HepG2 (cell line): ENCODE data around the gene GCDH. TPM values are rescaled to one million over a fixed set of nuclear protein-coding genes. Genes with fewer than 3 reads are reported as not detected.

ENCODE experiments used
- ATAC-seq: fragments of 200-7000 bp; cut with Tn5 transposase; 3 replicates; pipeline ENCODE4 v1.9.1; 2020; ENCODE audit warnings: mild to moderate bottlenecking, moderate library complexity
- BruUV-seq: library from RNA; stranded (reverse); fragments of 400-500 nt; replicated peaks from 2 replicates; lab custom pipeline; 2021; lab: Mats Ljungman, UMichigan
- CTCF ChIA-PET: fragments of 300-600 bp; formaldehyde crosslinking; extraction: SDS; loops from one replicate; lab custom pipeline; 2021; ENCODE audit warnings: low total read pairs, inconsistent platforms, low intra/inter-chr PET ratio; lab: Yijun Ruan, JAX
- POLR2A ChIA-PET: fragments of 350-600 bp; sonication (Branson Sonifier 250); formaldehyde crosslinking; loops from one replicate; lab custom pipeline; 2020; ENCODE audit warnings: antibody characterized with exemption, inconsistent platforms; lab: Yijun Ruan, JAX
- DNase-seq: peaks from one replicate; pipeline ENCODE4 v3.0.0-alpha.2; 2015; ENCODE audit warnings: low spot score
- FAIRE-seq: peaks from 3 replicates; lab custom pipeline; 2011; peaks lifted over from hg19 to GRCh38; lab: Jason Lieb, UNC
- H2AFZ ChIP-seq: one replicate; pipeline ENCODE4 v1.6.1; 2011; ENCODE audit warnings: low read length, inconsistent platforms
- H3K27ac ChIP-seq: fragments of 300-600 bp; 3 replicates; pipeline ENCODE4 v1.8.0; 2011; ENCODE audit warnings: mixed run types, mild to moderate bottlenecking, mixed read lengths, low read length, inconsistent platforms; ENCODE audit not compliant: insufficient read depth; ENCODE audit errors: extremely low read length
- H3K27me3 ChIP-seq, 2 experiments: fragments of 200-600 bp in 1 of 2; 2 replicates in 1 of 2; 3 replicates in 1 of 2; pipeline versions ENCODE4 v1.6.0 to v1.8.0; 2011; ENCODE audit warnings: low read length in 2 of 2, mild to moderate bottlenecking in 2 of 2, moderate library complexity in 2 of 2, inconsistent platforms in 1 of 2; ENCODE audit not compliant: insufficient read depth in 2 of 2, control insufficient read depth in 1 of 2
- H3K36me3 ChIP-seq, 2 experiments: fragments of 200-600 bp in 1 of 2; replicated peaks in 1 of 2; 2 replicates in 1 of 2; 3 replicates in 1 of 2; pipeline versions ENCODE4 v1.5.1 to v1.8.0; 2011; ENCODE audit warnings: low read length in 2 of 2, inconsistent platforms in 1 of 2; ENCODE audit not compliant: insufficient read depth in 2 of 2, control insufficient read depth in 1 of 2
- H3K4me1 ChIP-seq: 2 replicates; pipeline ENCODE4 v1.5.1; 2012; ENCODE audit warnings: low read length, inconsistent platforms; ENCODE audit not compliant: insufficient read depth
- H3K4me2 ChIP-seq: 2 replicates; pipeline ENCODE4 v1.6.0; 2011; ENCODE audit warnings: low read depth, low read length, inconsistent platforms
- H3K4me3 ChIP-seq, 3 experiments: fragments of 200-600 bp in 1 of 3; sonication (generic), shearing (Covaris generic) in 1 of 3; replicated peaks in 1 of 3; 2 replicates each; pipeline ENCODE4 v1.5.1; 2011 to 2016; ENCODE audit warnings: low read length in 3 of 3, inconsistent platforms in 2 of 3, low read depth in 2 of 3, mild to moderate bottlenecking in 2 of 3, control low read depth in 1 of 3, mixed read lengths in 1 of 3; ENCODE audit not compliant: insufficient read depth in 1 of 3
- H3K79me2 ChIP-seq: one replicate; pipeline ENCODE4 v1.6.1; 2011; ENCODE audit warnings: low read length, inconsistent platforms; ENCODE audit not compliant: insufficient read depth
- H3K9ac ChIP-seq: 2 replicates; pipeline ENCODE4 v1.6.0; 2011; ENCODE audit warnings: mild to moderate bottlenecking, low read depth, low read length, inconsistent platforms; ENCODE audit not compliant: insufficient read depth
- H3K9me3 ChIP-seq: 2 replicates; pipeline ENCODE4 v1.5.1; 2012; ENCODE audit warnings: mild to moderate bottlenecking, low read length
- H4K20me1 ChIP-seq: 2 replicates; pipeline ENCODE4 v1.6.0; 2011; ENCODE audit warnings: inconsistent platforms, mild to moderate bottlenecking, low read length, moderate library complexity; ENCODE audit not compliant: insufficient read depth
- FOXP1 ChIP-seq, 2 experiments: fragments of 450-650 bp in 1 of 2; IDR thresholded peaks; 2 replicates each; pipeline ENCODE4 v1.6.1; 2017 to 2018; ENCODE audit warnings: antibody characterized with exemption in 1 of 2
- HOXA5 ChIP-seq: sonication (generic); formaldehyde crosslinking; IDR thresholded peaks from 2 replicates; pipeline ENCODE4 v1.4.0; 2020; ENCODE audit warnings: missing genetic modification reagents
- MED1 ChIP-seq: sonication (generic); formaldehyde crosslinking; IDR thresholded peaks from 2 replicates; pipeline ENCODE4 v1.4.0; 2020; ENCODE audit warnings: missing genetic modification reagents
- MTA1 ChIP-seq: sonication (generic); formaldehyde crosslinking; IDR thresholded peaks from 2 replicates; pipeline ENCODE4 v1.4.0; 2020; ENCODE audit warnings: missing genetic modification reagents, mild to moderate bottlenecking, borderline replicate concordance
- NFIC ChIP-seq: IDR thresholded peaks from 2 replicates; pipeline ENCODE4 v1.6.1; 2012; ENCODE audit warnings: mild to moderate bottlenecking, low read length, inconsistent platforms
- NFRKB ChIP-seq: fragments of 450-650 bp; IDR thresholded peaks from 2 replicates; pipeline ENCODE4 v1.6.1; 2017
- PHF21A ChIP-seq: sonication (generic); formaldehyde crosslinking; IDR thresholded peaks from 2 replicates; pipeline ENCODE4 v1.5.0; 2020; ENCODE audit warnings: mild to moderate bottlenecking, missing genetic modification reagents
- POLR2AphosphoS5 ChIP-seq: IDR thresholded peaks from 2 replicates; pipeline ENCODE4 v1.6.1; 2012; ENCODE audit warnings: low read depth, low read length
- PPARG ChIP-seq: conservative IDR thresholded peaks from 2 replicates; pipeline ENCODE4 v1.6.1; 2016; ENCODE audit warnings: missing biosample characterization, missing genetic modification reagents
- SOX6 ChIP-seq, 2 experiments: fragments of 450-650 bp in 1 of 2; sonication (generic) in 1 of 2; formaldehyde crosslinking in 1 of 2; IDR thresholded peaks; 2 replicates each; pipeline versions ENCODE4 v1.4.0 to v1.6.1; 2017 to 2020; ENCODE audit warnings: antibody characterized with exemption in 1 of 2, mild to moderate bottlenecking in 1 of 2, missing genetic modification reagents in 1 of 2
- TCF12 ChIP-seq, 2 experiments: fragments of 450-650 bp in 1 of 2; sonication (generic) in 1 of 2; formaldehyde crosslinking in 1 of 2; IDR thresholded peaks; 2 replicates each; pipeline versions ENCODE4 v1.6.1 to v1.8.0; 2017 to 2022; ENCODE audit warnings: antibody characterized with exemption in 1 of 2, mild to moderate bottlenecking in 1 of 2, missing genetic modification reagents in 1 of 2, moderate library complexity in 1 of 2
- YEATS4 ChIP-seq: sonication (generic); formaldehyde crosslinking; IDR thresholded peaks from 2 replicates; pipeline ENCODE4 v1.4.0; 2020; ENCODE audit warnings: missing genetic modification reagents, borderline replicate concordance
- ZFP36 ChIP-seq: fragments of 150-350 bp; IDR thresholded peaks from 2 replicates; pipeline ENCODE4 v1.6.1; 2018; ENCODE audit warnings: borderline replicate concordance, low read length, low read depth; ENCODE audit not compliant: partially characterized antibody
- ZNF136 ChIP-seq: sonication (generic); formaldehyde crosslinking; IDR thresholded peaks from 2 replicates; pipeline ENCODE4 v1.8.1; 2022; ENCODE audit warnings: low read depth, mild to moderate bottlenecking, moderate library complexity, missing genetic modification reagents
- ZNF138 ChIP-seq: sonication (generic); formaldehyde crosslinking; IDR thresholded peaks from 2 replicates; pipeline ENCODE4 v1.5.0; 2020; ENCODE audit warnings: mild to moderate bottlenecking, low read depth, missing genetic modification reagents
- WGBS: methylation state at CpG from one replicate; pipeline ENCODE4 v1.1.6; 2017; ENCODE audit warnings: low lambda C conversion rate; 5-methylcytosine and 5-hydroxymethylcytosine counted together
- in situ Hi-C: cut with HindIII; loops from 2 replicates; pipeline ENCODE4 v1.10.0; 2017; ENCODE audit warnings: low pct_unique_long_range_greater_than_20kb; ENCODE audit not compliant: extremely low pct_ligation_motif_present
- intact Hi-C: fragments of 100-400 bp; cut with micrococcal nuclease; formaldehyde crosslinking; loops from one replicate; pipeline ENCODE4 v1.10.0; 2022; ENCODE audit not compliant: unreplicated experiment
- polyA plus RNA-seq, 8 experiments: library from polyadenylated mRNA; depleted of rRNA in 3 of 8; stranded (reverse) in 7 of 8; unstranded in 1 of 8; fragments of >200 nt; fragmentation: Illumina TruSeq in 4 of 8; extraction: Trizol in 4 of 8; gene quantifications; 2 replicates each; pipeline versions ENCODE4 v1.2.1 to v1.2.3, GENCODE V29; 2011 to 2016; ENCODE audit warnings: low read depth in 4 of 8, missing spikeins in 1 of 8, mixed read lengths in 1 of 8; ENCODE audit not compliant: insufficient read depth in 1 of 8
- total RNA-seq, 5 experiments: library from RNA; depleted of rRNA; stranded (reverse); fragments of >200 nt; fragmentation: Illumina TruSeq; extraction: Trizol; gene quantifications; 2 replicates each; pipeline ENCODE4 v1.2.3, GENCODE V29; 2016; ENCODE audit warnings: low read depth in 1 of 5
- TF ChIP-seq, protein P1 (sequence below): sonication (generic); formaldehyde crosslinking; IDR thresholded peaks from 2 replicates; pipeline ENCODE4 v1.4.0; 2020; ENCODE audit warnings: missing genetic modification reagents
- TF ChIP-seq, protein P2 (sequence below): sonication (generic); formaldehyde crosslinking; conservative IDR thresholded peaks from 2 replicates; pipeline ENCODE4 v1.4.0; 2020; ENCODE audit warnings: missing genetic modification reagents
- TF ChIP-seq, protein P3 (sequence below): sonication (generic); formaldehyde crosslinking; conservative IDR thresholded peaks from 2 replicates; pipeline ENCODE4 v1.4.0; 2020; ENCODE audit warnings: missing genetic modification reagents

The GCDH gene
- total and polyA plus RNA-seq, 2 of the 13 experiments (the other 11 are each of a cell fraction or from before 2014, with no cell fraction given), result 15.1 to 38.0 TPM

DNA sequence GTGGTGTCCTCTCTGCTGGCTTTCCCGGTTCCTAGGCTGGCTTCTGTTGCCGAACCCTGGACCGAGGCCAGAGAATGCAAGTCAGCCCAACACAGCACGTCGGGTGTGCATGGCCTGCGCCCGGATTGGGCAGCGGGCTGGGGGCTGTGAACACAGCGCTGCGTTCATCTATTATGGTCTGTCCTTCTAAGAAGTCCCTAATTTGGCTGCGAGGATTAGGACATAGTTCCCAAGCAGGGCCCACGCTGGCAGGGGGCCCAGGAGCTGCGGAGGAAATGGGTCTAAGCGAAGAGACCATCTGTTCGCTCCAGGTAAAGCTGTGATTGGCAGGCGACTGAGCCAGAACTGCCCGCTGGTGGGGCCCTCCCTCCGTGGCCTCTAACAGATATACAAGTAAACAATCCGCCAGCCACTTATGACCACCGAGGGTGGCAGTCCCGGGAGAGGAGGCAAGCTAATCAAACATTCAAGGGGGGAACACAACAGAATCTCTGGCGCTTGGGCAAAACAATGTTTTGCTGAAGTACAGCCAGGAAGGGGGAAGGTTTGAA is 22.1 kb downstream of the GCDH start:
- H3K36me3 ChIP-seq, result no peaks in the 10 kb centered on the region
- WGBS, result 0% methylated on average over 12 of the region's 22 CpGs
- peak; percentile 62 for DNase-seq
- POLR2A ChIA-PET, result interaction anchor here (1.0 to 4.2 kb wide), 10 partner anchors 8 to 250 kb away, joined by 3 to 40 read pairs (median 6); partner anchors contain the start of genes FARSA and GCDH
- H3K9ac ChIP-seq, result peak overlapping the region; percentile 61
- peak overlapping the region; percentile 81 for H3K4me2 ChIP-seq
- in situ Hi-C loops, result no loop called here
- ATAC-seq, result peak; percentile 86
- FAIRE-seq, result no peak
- peaks cover 30% of the 10 kb centered on the region for H3K4me1 ChIP-seq
- H4K20me1 ChIP-seq, result no peaks in the 10 kb centered on the region
- H3K27me3 ChIP-seq, result no peaks in the 10 kb centered on the region
- H3K4me3 ChIP-seq, result peak overlapping the region; percentile 48 to 63 (median 55)
- BruUV-seq, result no TSS peak
- no peaks in the 10 kb centered on the region for H3K9me3 ChIP-seq
- H2AFZ ChIP-seq, result peak overlapping the region; percentile 57
- peak overlapping the region; percentile 65 for H3K27ac ChIP-seq
- CTCF ChIA-PET, result no interaction called here
- intact Hi-C loops, result no loop called here
- no peaks in the 10 kb centered on the region for H3K79me2 ChIP-seq
- TF ChIP-seq SOX6 (IDR thresholded peaks at IDR 0.05) (no peak), SOX6 (CRISPR knock-in tag; IDR thresholded peaks at IDR 0.05) (0 out of 2 replicates have a peak, but pooled peaks have one; percentile 44), NFIC (0 out of 2 replicates have a peak, but pooled peaks have one; percentile 27), PPARG (0 out of 2 replicates have a peak, but pooled peaks have one; percentile 17), TCF12 (IDR thresholded peaks at IDR 0.05) (no peak), TCF12 (CRISPR knock-in tag; IDR thresholded peaks at IDR 0.05) (no peak), ZNF138 (no peak), ZFP36 (no peak), YEATS4 (0 out of 2 replicates have a peak, but pooled peaks have one; percentile 36), ZNF136 (CRISPR knock-in tag) (0 out of 2 replicates have a peak, but pooled peaks have one; percentile 69), MTA1 (0 out of 2 replicates have a peak, but pooled peaks have one; percentile 29), MED1 (CRISPR knock-in tag) (peak; percentile 22; the same call in 1 of the 2 replicates), PHF21A (CRISPR knock-in tag) (peak; percentile 48; the same call in 1 of the 2 replicates), FOXP1 (IDR thresholded peaks at IDR 0.05) (no peak), FOXP1 (CRISPR knock-in tag; IDR thresholded peaks at IDR 0.05) (peak; percentile 78), NFRKB (no peak), HOXA5 (CRISPR knock-in tag) (0 out of 2 replicates have a peak, but pooled peaks have one; percentile 39), POLR2AphosphoS5 (0 out of 2 replicates have a peak, but pooled peaks have one; percentile 35)
- TF ChIP-seq, protein P1, sequence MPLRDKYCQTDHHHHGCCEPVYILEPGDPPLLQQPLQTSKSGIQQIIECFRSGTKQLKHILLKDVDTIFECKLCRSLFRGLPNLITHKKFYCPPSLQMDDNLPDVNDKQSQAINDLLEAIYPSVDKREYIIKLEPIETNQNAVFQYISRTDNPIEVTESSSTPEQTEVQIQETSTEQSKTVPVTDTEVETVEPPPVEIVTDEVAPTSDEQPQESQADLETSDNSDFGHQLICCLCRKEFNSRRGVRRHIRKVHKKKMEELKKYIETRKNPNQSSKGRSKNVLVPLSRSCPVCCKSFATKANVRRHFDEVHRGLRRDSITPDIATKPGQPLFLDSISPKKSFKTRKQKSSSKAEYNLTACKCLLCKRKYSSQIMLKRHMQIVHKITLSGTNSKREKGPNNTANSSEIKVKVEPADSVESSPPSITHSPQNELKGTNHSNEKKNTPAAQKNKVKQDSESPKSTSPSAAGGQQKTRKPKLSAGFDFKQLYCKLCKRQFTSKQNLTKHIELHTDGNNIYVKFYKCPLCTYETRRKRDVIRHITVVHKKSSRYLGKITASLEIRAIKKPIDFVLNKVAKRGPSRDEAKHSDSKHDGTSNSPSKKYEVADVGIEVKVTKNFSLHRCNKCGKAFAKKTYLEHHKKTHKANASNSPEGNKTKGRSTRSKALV (CRISPR knock-in tag), result peak; percentile 69; the same call in 1 of the 2 replicates
- TF ChIP-seq, protein P2, sequence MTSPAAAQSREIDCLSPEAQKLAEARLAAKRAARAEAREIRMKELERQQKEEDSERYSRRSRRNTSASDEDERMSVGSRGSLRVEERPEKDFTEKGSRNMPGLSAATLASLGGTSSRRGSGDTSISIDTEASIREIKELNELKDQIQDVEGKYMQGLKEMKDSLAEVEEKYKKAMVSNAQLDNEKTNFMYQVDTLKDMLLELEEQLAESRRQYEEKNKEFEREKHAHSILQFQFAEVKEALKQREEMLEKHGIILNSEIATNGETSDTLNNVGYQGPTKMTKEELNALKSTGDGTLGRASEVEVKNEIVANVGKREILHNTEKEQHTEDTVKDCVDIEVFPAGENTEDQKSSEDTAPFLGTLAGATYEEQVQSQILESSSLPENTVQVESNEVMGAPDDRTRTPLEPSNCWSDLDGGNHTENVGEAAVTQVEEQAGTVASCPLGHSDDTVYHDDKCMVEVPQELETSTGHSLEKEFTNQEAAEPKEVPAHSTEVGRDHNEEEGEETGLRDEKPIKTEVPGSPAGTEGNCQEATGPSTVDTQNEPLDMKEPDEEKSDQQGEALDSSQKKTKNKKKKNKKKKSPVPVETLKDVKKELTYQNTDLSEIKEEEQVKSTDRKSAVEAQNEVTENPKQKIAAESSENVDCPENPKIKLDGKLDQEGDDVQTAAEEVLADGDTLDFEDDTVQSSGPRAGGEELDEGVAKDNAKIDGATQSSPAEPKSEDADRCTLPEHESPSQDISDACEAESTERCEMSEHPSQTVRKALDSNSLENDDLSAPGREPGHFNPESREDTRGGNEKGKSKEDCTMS (CRISPR knock-in tag), result no peak
- TF ChIP-seq, protein P3, sequence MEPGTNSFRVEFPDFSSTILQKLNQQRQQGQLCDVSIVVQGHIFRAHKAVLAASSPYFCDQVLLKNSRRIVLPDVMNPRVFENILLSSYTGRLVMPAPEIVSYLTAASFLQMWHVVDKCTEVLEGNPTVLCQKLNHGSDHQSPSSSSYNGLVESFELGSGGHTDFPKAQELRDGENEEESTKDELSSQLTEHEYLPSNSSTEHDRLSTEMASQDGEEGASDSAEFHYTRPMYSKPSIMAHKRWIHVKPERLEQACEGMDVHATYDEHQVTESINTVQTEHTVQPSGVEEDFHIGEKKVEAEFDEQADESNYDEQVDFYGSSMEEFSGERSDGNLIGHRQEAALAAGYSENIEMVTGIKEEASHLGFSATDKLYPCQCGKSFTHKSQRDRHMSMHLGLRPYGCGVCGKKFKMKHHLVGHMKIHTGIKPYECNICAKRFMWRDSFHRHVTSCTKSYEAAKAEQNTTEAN, result 0 out of 2 replicates have a peak, but pooled peaks have one; percentile 53
